ENCODE measurements around the gene CACNB1. TPM values are rescaled to one million over a fixed set of nuclear protein-coding genes. Genes with fewer than 3 reads are reported as not detected.

Gene CACNB1
- total RNA-seq, 1 experiment from 2014 or later = 44.1 TPM

GRCh38 chr17:39144416-39144840 is 53.0 kb downstream of the CACNB1 start:
- H3K27ac Mint-ChIP-seq (ENCODE audit: unreplicated experiment) = no peak overlapping the region
- intact Hi-C loops (cut with micrococcal nuclease; ENCODE audit: unreplicated experiment) = loop anchor here (10.0 kb wide), 1 partner anchor 1990 kb away; no protein-coding TSS in a partner anchor
- H3K4me3 Mint-ChIP-seq (ENCODE audit: low read depth, unreplicated experiment) = no peak overlapping the region
- no peaks in the 10 kb centered on the region for H3K9me3 Mint-ChIP-seq (ENCODE audit: low read depth, unreplicated experiment)
- BruUV-seq (replicated peaks) = no TSS peak
- peak; percentile 87 for DNase-seq
- no peak for TF ChIP-seq CTCF (IDR thresholded peaks at IDR 0.05; ENCODE audit: unreplicated experiment)
- peaks cover 47% of the 10 kb centered on the region for H3K27me3 Mint-ChIP-seq (ENCODE audit: unreplicated experiment)
- no peaks in the 10 kb centered on the region for H3K36me3 Mint-ChIP-seq (ENCODE audit: insufficient read depth, unreplicated experiment)
- CTCF ChIA-PET = interaction anchor here (0.5 to 5.1 kb wide), 14 partner anchors 9 to 1365 kb away, joined by 3 to 41 read pairs (median 5); no protein-coding TSS in a partner anchor
- peaks cover 11% of the 10 kb centered on the region for H3K4me1 Mint-ChIP-seq (ENCODE audit: low read depth, unreplicated experiment)

GRCh38 chr17:39143552-39144093 is 53.8 kb downstream of the CACNB1 start:
- CTCF ChIA-PET = interaction anchor here (0.7 to 5.1 kb wide), 8 partner anchors 8 to 588 kb away, joined by 3 to 41 read pairs (median 8); no protein-coding TSS in a partner anchor
- no TSS peak for BruUV-seq (replicated peaks)
- no peak overlapping the region for H3K27ac Mint-ChIP-seq (ENCODE audit: unreplicated experiment)

GRCh38 chr17:39141915-39142664 is 55.4 kb downstream of the CACNB1 start:
- peaks cover 46% of the 10 kb centered on the region for H3K27me3 Mint-ChIP-seq (ENCODE audit: unreplicated experiment)
- no TSS peak for BruUV-seq (replicated peaks)
- CTCF ChIA-PET = interaction anchor here (1.2 kb wide), 1 partner anchor 12 kb away, joined by 3 read pairs; no protein-coding TSS in a partner anchor
- H3K27ac Mint-ChIP-seq (ENCODE audit: unreplicated experiment) = no peak overlapping the region
- DNase-seq = no peak
- intact Hi-C loops (cut with micrococcal nuclease; ENCODE audit: unreplicated experiment) = loop anchor here (10.0 kb wide), 1 partner anchor 1987 kb away; no protein-coding TSS in a partner anchor
- no peak for TF ChIP-seq CTCF (IDR thresholded peaks at IDR 0.05; ENCODE audit: unreplicated experiment)
- H3K4me1 Mint-ChIP-seq (ENCODE audit: low read depth, unreplicated experiment) = peaks cover 11% of the 10 kb centered on the region
- no peak overlapping the region for H3K4me3 Mint-ChIP-seq (ENCODE audit: low read depth, unreplicated experiment)
- no peaks in the 10 kb centered on the region for H3K36me3 Mint-ChIP-seq (ENCODE audit: insufficient read depth, unreplicated experiment)
- H3K9me3 Mint-ChIP-seq (ENCODE audit: low read depth, unreplicated experiment) = no peaks in the 10 kb centered on the region

More at GRCh38 chr17:39143552-39144093, 53.8 kb downstream of the CACNB1 start:
- Mint-ChIP-seq H3K36me3 (ENCODE audit: insufficient read depth, unreplicated experiment) (no peaks in the 10 kb centered on the region), H3K4me3 (ENCODE audit: low read depth, unreplicated experiment) (no peak overlapping the region), H3K27me3 (ENCODE audit: unreplicated experiment) (peaks cover 46% of the 10 kb centered on the region), H3K4me1 (ENCODE audit: low read depth, unreplicated experiment) (peaks cover 11% of the 10 kb centered on the region), H3K9me3 (ENCODE audit: low read depth, unreplicated experiment) (no peaks in the 10 kb centered on the region)
- TF ChIP-seq CTCF (IDR thresholded peaks at IDR 0.05; ENCODE audit: unreplicated experiment) = no peak
- DNase-seq = no peak
- intact Hi-C loops (cut with micrococcal nuclease; ENCODE audit: unreplicated experiment) = loop anchor here (10.0 kb wide), 1 partner anchor 1989 kb away; no protein-coding TSS in a partner anchor

GRCh38 chr17:39141294-39141693 is 56.2 kb downstream of the CACNB1 start:
- no peak overlapping the region for H3K4me3 Mint-ChIP-seq (ENCODE audit: low read depth, unreplicated experiment)
- CTCF ChIA-PET = interaction anchor here (1.2 kb wide), 1 partner anchor 13 kb away, joined by 3 read pairs; no protein-coding TSS in a partner anchor
- no peak overlapping the region for H3K27ac Mint-ChIP-seq (ENCODE audit: unreplicated experiment)
- H3K27me3 Mint-ChIP-seq (ENCODE audit: unreplicated experiment) = peaks cover 51% of the 10 kb centered on the region
- H3K36me3 Mint-ChIP-seq (ENCODE audit: insufficient read depth, unreplicated experiment) = no peaks in the 10 kb centered on the region
- TF ChIP-seq CTCF (IDR thresholded peaks at IDR 0.05; ENCODE audit: unreplicated experiment) = no peak
- no peak for DNase-seq
- intact Hi-C loops (cut with micrococcal nuclease; ENCODE audit: unreplicated experiment) = loop anchor here (10.0 kb wide), 1 partner anchor 1986 kb away; no protein-coding TSS in a partner anchor
- peaks cover 11% of the 10 kb centered on the region for H3K4me1 Mint-ChIP-seq (ENCODE audit: low read depth, unreplicated experiment)
- H3K9me3 Mint-ChIP-seq (ENCODE audit: low read depth, unreplicated experiment) = no peaks in the 10 kb centered on the region
- no TSS peak for BruUV-seq (replicated peaks)

All from Calu3 (cell line).